Glomerular endothelial cell (primary cell): Measurements from ENCODE around the gene STAU1. TPM values are rescaled to one million over a fixed set of nuclear protein-coding genes. Genes with fewer than 3 reads are reported as not detected.
A peak's percentile ranks its signal among the peaks of the same experiment; 100 is the strongest.
"Not testable (repeated sequence)": the region's sequence is repeated elsewhere in the genome, so short reads cannot be mapped to it uniquely, and the experiment has no call there.

ENCODE experiments used
- DNase-seq: peaks from one replicate; pipeline ENCODE4 v3.0.0-alpha.2; 2011; ENCODE audit warnings: low read depth, low spot score; ENCODE audit errors: extremely low read depth
- total RNA-seq: library from RNA; depleted of rRNA; stranded (reverse); fragments of >200 nt; gene quantifications from 2 replicates; pipeline ENCODE4 v1.2.3, GENCODE V29; 2015

STAU1 gene
- total RNA-seq, 1 donor from 2014 or later, result 79.2 TPM

DNA sequence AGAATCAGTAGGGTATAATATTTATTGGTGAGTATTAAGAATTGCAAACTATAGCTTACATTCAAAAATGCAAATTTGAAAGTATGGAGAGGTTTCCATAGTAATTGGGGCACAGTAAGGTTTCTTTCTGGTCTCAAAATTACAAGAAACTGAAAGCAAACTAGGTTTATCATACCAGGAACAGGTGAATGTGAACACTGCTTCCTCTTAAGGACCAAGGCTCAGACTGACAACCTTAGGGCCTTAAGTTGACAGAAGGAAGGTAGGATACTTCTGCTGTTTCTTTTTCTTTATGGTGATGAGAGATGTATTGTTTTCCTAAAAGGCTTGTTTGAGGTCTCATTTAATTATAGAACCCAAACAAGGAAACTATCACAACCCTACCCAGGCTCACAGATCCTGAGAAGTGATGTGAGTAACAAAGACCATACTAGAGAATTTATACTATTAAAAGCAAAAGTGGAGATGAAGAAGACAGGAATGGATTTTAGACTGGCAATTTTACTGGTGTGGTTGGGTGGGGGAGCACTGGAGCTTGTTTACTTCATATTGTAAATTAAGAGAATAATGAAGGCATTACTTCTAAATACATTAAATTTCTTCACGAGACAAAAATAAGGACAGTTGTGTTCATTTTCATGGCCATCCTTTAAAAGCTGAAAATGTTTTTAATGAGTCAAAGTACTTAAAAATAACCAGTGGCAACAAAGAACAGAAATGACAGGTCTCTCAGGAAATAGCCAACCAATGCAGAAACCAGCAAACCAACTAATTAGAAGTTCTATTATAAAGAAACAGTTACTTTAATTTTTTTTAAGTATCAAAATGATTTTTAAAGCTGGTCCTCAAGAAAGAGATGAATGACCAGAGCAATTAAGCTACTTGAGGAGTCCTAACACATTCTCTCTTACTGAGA is 21.3 kb downstream of the STAU1 start:
- DNase-seq, result no peak

- no peak for DNase-seq
Observed at GRCh38 chr20:49165611-49166010, 22.5 kb downstream of the STAU1 start.

DNA sequence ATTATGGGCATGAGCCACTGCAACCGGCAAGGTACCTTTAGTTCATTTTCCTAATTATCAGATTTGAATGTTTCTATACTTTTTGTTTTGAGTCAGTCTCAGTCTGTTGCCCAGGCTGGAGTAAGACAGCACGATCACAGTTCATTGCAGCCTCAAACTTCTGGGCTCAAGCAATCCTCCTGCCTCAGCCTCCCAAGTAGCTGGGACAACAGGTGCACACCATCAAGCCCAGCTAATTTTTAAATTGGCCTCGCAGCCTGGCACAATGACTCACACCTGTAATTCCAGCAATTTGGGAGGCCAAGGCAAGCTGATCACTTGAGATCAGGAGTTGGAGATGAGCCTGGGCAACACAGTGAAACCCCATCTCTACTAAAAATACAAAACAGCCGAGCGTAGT is 24.4 kb downstream of the STAU1 start:
- DNase-seq, result no peak

DNA sequence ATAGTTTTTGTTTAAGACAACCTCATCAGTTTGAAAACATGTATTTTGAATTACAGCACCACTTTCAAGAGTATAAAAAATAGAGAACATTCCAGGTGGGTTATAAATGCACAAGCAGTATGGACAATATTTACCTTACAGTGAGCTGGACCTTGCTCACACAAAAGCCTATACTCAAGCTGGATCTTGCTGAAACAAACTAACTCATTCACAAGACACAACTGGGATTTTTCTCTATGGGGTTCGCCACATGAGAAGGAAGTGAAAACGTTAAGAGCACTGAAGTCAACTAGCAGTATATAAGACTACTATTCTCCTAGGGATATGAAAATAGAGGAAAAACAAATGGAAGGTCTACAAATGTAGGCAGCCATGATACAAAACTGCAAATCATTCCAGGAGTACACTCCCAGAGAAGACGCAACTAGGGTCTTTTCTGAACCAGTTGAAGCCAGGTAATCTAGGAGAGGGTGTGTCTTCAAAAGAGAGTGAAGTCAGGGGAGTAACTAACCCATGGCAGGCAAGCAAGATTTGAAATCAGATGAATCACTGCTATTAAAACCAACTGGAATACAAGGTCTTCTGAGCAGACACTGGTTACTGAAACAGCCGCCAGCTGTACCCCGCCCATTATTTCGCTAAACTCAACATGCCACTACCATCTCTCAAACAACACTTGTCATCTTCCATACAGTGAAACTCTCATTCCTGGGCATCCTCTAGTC is 26.5 kb downstream of the STAU1 start:
- DNase-seq, result no peak

GRCh38 chr20:49160057-49160929 is 27.8 kb downstream of the STAU1 start:
- no peak for DNase-seq

DNA sequence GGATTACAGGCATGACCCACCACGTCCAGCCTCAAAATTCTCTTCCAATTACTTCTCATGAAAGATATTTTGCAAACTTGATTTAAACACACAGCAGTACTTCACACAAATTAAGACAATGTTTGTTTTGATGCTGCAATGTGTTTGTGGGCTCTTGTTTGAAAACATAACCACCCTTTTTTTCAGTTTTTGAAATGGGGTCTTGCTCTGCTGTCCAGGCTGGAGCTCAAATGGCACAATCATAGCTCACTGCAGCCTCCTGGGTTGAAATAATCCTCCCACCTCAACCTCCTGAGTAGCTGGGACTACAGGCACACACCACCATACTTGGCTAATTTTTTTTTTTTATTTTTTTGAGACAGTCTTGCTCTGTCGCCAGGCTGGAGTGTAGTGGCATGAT is 31.0 kb downstream of the STAU1 start:
- DNase-seq, result no peak

- DNase-seq, result no peak
Observed at GRCh38 chr20:49156481-49156880, 31.7 kb downstream of the STAU1 start.

DNA sequence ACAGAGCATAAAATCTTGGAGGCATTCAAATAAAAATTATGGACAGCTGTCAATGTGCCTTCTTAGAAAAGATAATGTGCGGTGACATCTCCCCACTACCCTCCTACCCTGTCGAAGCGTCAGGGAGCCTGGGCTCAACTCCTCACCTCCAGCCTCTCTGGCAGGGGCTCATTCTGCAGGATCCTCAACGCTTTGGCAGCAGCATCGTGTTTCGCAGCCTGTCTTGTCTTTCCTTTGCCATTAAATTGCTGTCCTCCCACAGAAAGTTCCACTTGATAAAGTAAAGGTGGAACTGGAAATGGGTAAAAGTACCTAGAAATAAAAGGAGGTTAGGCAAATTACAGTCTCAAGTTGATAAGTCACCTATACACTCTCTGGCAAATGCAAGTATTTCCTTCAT is 36.7 kb downstream of the STAU1 start:
- DNase-seq, result no peak

DNA sequence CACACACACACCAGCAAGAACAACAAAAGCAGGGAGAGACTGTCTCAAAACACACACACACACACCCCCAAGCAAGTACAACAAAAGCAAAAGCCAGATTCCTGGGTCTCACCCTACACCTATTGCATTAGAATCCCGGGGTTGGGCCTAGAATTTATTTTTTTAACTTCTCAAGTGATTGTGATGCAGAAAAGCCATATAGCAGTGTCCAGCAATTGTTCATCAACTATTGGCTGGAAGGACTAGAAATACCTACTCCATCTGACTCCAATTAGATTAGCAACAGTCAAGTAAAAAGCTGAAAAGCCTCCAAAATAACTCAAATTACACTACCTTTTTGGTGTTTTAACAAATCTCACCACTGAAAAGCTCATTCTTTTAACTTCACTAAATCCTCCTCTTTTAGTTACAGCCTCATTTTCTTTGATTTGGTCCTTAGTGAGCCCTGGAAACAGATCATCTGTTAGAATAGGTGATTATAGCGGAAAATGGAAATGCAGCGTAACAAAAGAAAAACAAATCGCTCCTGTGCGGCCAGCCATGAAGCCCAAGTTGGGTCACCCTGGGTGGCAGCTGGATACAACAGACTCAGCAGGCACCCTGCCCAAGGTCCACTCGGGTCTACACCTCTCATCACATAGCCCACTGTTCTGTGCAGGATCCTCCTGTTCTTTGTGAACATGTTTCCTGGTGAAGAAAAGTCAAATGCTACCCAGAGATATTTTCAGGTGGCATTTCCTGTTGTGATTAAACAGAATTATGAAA is 38.7 kb downstream of the STAU1 start:
- no peak for DNase-seq

- DNase-seq, result no peak
Observed at GRCh38 chr20:49148601-49149000, 39.5 kb downstream of the STAU1 start.

DNA sequence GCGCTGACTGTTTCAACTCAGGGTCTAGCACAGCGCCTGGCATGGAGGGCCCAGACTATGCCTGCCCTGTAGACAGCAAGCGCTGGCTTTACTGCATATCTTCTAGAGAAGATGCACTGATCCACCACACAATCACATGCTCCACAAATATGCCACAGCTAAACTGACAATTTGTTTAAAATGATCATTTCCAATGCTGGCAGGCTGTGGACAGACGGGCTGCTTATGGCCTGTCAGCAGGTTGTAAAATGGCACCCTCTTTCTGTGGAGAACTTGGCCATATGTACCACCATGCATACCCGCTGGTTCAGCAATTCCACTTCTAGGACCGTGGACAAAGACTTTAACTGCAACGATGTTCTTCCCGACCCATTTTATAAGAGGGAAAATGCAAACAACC is 40.8 kb downstream of the STAU1 start:
- no peak for DNase-seq

GRCh38 chr20:49146442-49147225 is 41.5 kb downstream of the STAU1 start:
- no peak for DNase-seq

DNA sequence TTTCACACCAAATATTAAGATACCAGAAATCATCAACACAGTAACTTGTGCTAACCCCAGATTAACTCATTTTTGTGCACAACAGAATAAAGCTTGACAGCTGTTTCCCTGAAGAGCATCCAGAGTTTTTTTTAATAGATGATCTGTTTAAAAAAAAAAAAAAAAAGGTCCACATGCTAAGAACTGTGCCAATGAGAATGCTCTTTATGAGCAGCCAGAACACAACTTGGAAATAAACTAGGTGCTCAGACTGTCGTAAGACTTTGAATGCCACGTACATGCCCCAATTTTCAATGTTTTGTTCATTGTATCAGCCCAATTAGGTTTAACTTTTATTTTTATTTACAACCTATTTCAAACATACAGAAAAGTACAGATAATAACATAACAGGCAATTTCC is 47.3 kb downstream of the STAU1 start:
- no peak for DNase-seq

- DNase-seq, result no peak
Observed at GRCh38 chr20:49140411-49140810, 47.7 kb downstream of the STAU1 start.

- DNase-seq, result no peak
Observed at GRCh38 chr20:49138431-49138830, 49.7 kb downstream of the STAU1 start.

DNA sequence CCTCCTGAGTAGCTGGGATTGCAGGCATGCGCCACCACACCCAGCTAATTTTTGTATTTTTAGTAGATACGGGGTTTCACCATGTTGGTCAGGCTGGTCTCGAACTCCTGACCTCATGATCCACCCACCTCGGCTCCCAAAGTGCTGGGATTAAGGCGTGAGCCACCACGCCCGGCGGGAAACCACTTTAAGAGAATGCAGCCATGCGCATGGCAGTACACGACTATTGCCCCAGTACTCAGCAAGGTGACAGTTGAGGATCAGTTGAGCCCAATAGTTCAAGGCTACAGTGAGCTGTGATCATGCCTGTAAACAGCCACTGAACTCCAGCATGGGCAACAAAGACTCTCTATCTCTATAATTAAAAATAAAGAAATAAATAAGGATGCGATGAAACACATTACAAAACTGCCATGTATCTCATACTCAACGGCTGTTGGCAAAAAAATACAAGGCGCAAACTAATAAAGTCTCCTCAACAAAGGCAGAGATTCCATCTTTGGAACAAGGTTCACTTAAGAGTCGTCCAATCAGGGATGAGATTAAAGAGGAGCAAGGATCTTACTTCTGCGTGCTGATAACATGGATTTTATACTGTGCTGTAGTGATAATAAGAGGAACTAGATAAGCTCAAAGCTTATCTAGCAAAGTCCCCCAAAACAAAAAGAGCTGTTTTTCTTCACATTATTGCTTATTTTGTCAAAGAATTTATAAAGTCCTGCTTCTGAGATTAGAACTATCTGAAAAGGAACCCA is 51.1 kb downstream of the STAU1 start:
- DNase-seq, result no peak

DNA sequence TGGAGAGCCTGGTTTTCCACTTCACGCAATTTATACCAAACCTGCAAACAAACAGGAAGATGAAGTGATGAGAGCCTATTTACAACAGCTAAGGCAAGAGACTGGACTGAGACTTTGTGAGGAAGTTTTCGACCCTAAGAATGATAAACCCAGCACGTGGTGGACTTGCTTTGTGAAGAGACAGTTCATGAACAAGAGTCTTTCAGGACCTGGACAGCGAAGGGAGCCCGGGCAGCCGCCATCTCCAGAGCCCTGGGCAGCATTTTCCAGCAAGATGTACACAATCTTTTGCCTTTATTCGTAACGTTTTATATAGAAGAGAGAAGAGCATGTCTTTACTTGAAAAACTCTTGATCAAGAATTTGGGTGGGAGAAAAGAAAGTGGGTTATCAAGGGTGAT is 53.3 kb downstream of the STAU1 start:
- DNase-seq, result not testable (repeated sequence)

GRCh38 chr20:49133571-49133970 is 54.6 kb downstream of the STAU1 start:
- DNase-seq, result no peak

- peak; percentile 47 for DNase-seq
Observed at GRCh38 chr20:49132995-49133478, 55.1 kb downstream of the STAU1 start.
